ENCODE measurements around the gene HOXB9. TPM values are rescaled to one million over a fixed set of nuclear protein-coding genes. Genes with fewer than 3 reads are reported as not detected.

Gene HOXB9
- total RNA-seq, 1 experiment from 2014 or later, result 1.4 TPM

- no peak for DNase-seq (ENCODE audit: unreplicated experiment)
- ChIA-PET CTCF (interaction anchor here (0.7 to 1.6 kb wide), 6 partner anchors 47 to 326 kb away, joined by 3 to 6 read pairs (median 4); no protein-coding TSS in a partner anchor), POLR2A (no interaction called here)
- Mint-ChIP-seq H3K27ac (ENCODE audit: low read depth, unreplicated experiment) (no peak overlapping the region), H3K9me3 (ENCODE audit: unreplicated experiment) (no peaks in the 10 kb centered on the region), H3K27me3 (ENCODE audit: insufficient read depth, unreplicated experiment) (peaks cover 28% of the 10 kb centered on the region), H3K4me3 (ENCODE audit: unreplicated experiment) (no peak overlapping the region), H3K36me3 (ENCODE audit: insufficient read depth, unreplicated experiment) (no peaks in the 10 kb centered on the region), H3K4me1 (ENCODE audit: insufficient read depth, unreplicated experiment) (peaks cover 14% of the 10 kb centered on the region)
- TF ChIP-seq, protein P1, sequence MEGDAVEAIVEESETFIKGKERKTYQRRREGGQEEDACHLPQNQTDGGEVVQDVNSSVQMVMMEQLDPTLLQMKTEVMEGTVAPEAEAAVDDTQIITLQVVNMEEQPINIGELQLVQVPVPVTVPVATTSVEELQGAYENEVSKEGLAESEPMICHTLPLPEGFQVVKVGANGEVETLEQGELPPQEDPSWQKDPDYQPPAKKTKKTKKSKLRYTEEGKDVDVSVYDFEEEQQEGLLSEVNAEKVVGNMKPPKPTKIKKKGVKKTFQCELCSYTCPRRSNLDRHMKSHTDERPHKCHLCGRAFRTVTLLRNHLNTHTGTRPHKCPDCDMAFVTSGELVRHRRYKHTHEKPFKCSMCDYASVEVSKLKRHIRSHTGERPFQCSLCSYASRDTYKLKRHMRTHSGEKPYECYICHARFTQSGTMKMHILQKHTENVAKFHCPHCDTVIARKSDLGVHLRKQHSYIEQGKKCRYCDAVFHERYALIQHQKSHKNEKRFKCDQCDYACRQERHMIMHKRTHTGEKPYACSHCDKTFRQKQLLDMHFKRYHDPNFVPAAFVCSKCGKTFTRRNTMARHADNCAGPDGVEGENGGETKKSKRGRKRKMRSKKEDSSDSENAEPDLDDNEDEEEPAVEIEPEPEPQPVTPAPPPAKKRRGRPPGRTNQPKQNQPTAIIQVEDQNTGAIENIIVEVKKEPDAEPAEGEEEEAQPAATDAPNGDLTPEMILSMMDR (IDR thresholded peaks at IDR 0.05; ENCODE audit: unreplicated experiment), result no peak
- BruUV-seq (replicated peaks), result no TSS peak
- intact Hi-C loops (cut with micrococcal nuclease), result no loop called here
Observed at GRCh38 chr17:48589060-48589830, 36.9 kb downstream of the HOXB9 start.

DNA sequence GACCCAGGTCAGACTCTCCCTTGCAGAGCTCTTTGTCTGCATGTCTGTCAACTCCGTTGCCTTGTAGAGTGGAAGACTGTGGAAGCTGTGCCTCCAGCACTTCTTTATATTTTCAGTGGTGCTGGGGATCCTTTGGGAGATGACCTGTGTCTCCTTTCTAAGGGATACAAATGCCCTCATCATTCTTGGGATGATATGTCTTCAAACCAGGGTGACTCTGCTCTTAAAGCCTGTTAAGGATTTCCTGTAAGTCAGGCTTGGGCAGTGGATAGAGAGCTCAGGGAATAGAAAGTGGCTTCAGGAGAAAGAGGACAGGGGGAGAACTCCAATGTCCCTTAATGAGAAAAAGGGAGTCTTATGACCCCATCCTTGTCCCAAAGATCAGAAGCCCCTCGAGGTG lies 37.6 kb downstream of the HOXB9 start:
- ChIA-PET CTCF (interaction anchor here (0.6 to 1.3 kb wide), 5 partner anchors 8 to 325 kb away, joined by 3 to 5 read pairs (median 3); no protein-coding TSS in a partner anchor), POLR2A (interaction anchor here (0.9 kb wide), 1 partner anchor 312 kb away, joined by 5 read pairs; no protein-coding TSS in a partner anchor)
- Mint-ChIP-seq H3K4me3 (ENCODE audit: unreplicated experiment) (no peak overlapping the region), H3K36me3 (ENCODE audit: insufficient read depth, unreplicated experiment) (no peaks in the 10 kb centered on the region), H3K4me1 (ENCODE audit: insufficient read depth, unreplicated experiment) (peaks cover 14% of the 10 kb centered on the region), H3K27me3 (ENCODE audit: insufficient read depth, unreplicated experiment) (peaks cover 28% of the 10 kb centered on the region), H3K9me3 (ENCODE audit: unreplicated experiment) (no peaks in the 10 kb centered on the region), H3K27ac (ENCODE audit: low read depth, unreplicated experiment) (no peak overlapping the region)
- TF ChIP-seq, protein P1 (IDR thresholded peaks at IDR 0.05; ENCODE audit: unreplicated experiment), result no peak
- no peak for DNase-seq (ENCODE audit: unreplicated experiment)
- intact Hi-C loops (cut with micrococcal nuclease), result no loop called here
- no TSS peak for BruUV-seq (replicated peaks)

GRCh38 chr17:48588074-48588415 lies 38.1 kb downstream of the HOXB9 start:
- POLR2A ChIA-PET, result interaction anchor here (0.9 kb wide), 2 partner anchors 226 to 311 kb away, joined by 3 to 5 read pairs; no protein-coding TSS in a partner anchor
- peaks cover 14% of the 10 kb centered on the region for H3K4me1 Mint-ChIP-seq (ENCODE audit: insufficient read depth, unreplicated experiment)
- peaks cover 28% of the 10 kb centered on the region for H3K27me3 Mint-ChIP-seq (ENCODE audit: insufficient read depth, unreplicated experiment)
- intact Hi-C loops (cut with micrococcal nuclease), result no loop called here
- TF ChIP-seq, protein P1 (IDR thresholded peaks at IDR 0.05; ENCODE audit: unreplicated experiment), result no peak
- CTCF ChIA-PET, result interaction anchor here (0.7 to 1.3 kb wide), 8 partner anchors 9 to 328 kb away, joined by 3 to 4 read pairs (median 3); no protein-coding TSS in a partner anchor
- H3K36me3 Mint-ChIP-seq (ENCODE audit: insufficient read depth, unreplicated experiment), result no peaks in the 10 kb centered on the region
- H3K9me3 Mint-ChIP-seq (ENCODE audit: unreplicated experiment), result no peaks in the 10 kb centered on the region
- BruUV-seq (replicated peaks), result no TSS peak
- H3K27ac Mint-ChIP-seq (ENCODE audit: low read depth, unreplicated experiment), result no peak overlapping the region
- no peak for DNase-seq (ENCODE audit: unreplicated experiment)
- no peak overlapping the region for H3K4me3 Mint-ChIP-seq (ENCODE audit: unreplicated experiment)

DNA sequence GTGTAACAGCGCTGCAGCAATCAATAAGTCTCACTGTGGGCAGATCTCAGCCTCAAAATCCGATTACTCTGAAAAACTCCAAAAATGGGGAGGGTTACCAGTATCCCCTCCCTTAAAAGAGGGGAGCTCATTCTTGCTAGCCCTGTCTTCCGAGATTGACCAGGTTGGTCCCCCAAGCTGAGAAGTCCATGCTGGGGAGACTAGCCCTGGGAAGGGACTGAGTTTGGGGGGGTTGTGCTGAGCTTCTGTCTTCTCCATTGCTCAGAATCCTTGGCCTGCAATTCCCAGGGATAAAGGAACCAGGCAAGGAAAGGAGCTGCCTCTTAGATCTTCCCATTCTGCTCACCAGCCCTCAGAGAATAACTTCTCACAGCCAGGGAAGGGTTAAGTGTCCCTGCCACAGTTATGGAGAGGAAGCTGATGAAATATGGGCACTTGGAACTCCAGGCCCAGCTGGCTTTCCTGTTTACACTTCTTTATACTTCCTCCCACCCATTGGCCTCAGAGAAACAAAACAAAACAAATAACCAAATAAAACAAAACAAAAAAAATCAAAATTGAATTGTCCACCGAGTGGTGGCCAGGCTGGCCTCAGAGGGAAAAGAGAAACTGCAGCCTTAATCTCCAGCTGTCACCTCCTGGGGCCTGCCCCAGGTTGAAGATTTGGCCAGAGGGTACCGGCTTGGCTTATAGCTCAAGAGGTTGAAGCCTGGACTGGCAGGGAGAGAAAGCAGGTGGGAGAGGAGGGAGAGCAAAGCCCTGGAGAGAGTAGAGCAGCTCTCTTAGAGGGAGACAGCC lies 38.7 kb downstream of the HOXB9 start:
- BruUV-seq (replicated peaks), result no TSS peak
- DNase-seq (ENCODE audit: unreplicated experiment), result no peak
- H3K27ac Mint-ChIP-seq (ENCODE audit: low read depth, unreplicated experiment), result no peak overlapping the region
- H3K9me3 Mint-ChIP-seq (ENCODE audit: unreplicated experiment), result no peaks in the 10 kb centered on the region
- TF ChIP-seq, protein P1 (IDR thresholded peaks at IDR 0.05; ENCODE audit: unreplicated experiment), result no peak
- ChIA-PET POLR2A (interaction anchor here (0.6 to 0.9 kb wide), 4 partner anchors 72 to 311 kb away, joined by 3 to 5 read pairs (median 3); no protein-coding TSS in a partner anchor), CTCF (interaction anchor here (0.7 to 1.3 kb wide), 9 partner anchors 9 to 371 kb away, joined by 3 to 6 read pairs (median 3); no protein-coding TSS in a partner anchor)
- no peak overlapping the region for H3K4me3 Mint-ChIP-seq (ENCODE audit: unreplicated experiment)
- H3K36me3 Mint-ChIP-seq (ENCODE audit: insufficient read depth, unreplicated experiment), result no peaks in the 10 kb centered on the region
- peaks cover 14% of the 10 kb centered on the region for H3K4me1 Mint-ChIP-seq (ENCODE audit: insufficient read depth, unreplicated experiment)
- peaks cover 28% of the 10 kb centered on the region for H3K27me3 Mint-ChIP-seq (ENCODE audit: insufficient read depth, unreplicated experiment)
- intact Hi-C loops (cut with micrococcal nuclease), result no loop called here

Data from MCF 10A (cell line).